Left lung (tissue), 10 donors: ENCODE measurements around the gene RHO. TPM values are rescaled to one million over a fixed set of nuclear protein-coding genes. Genes with fewer than 3 reads are reported as not detected.

Experiments used
- ATAC-seq: fragments of 200-7000 bp; cut with Tn5 transposase; one replicate; pipeline ENCODE4 v1.9.1; 2020; ENCODE audit warnings: moderate library complexity
- DNase-seq, 4 donors: peaks; one replicate each; pipeline ENCODE4 v3.0.0-alpha.2; 2013 to 2020
- H3K27ac ChIP-seq, 2 donors: fragments of 200-600 bp; sonication (generic) in 1 of 2; one replicate each; pipeline versions ENCODE4 v1.5.0 to v1.8.0; 2020 to 2021
- H3K27me3 ChIP-seq, 2 donors: fragments of 200-600 bp; sonication (generic) in 1 of 2; one replicate each; pipeline versions ENCODE4 v1.5.0 to v1.8.0; 2020 to 2021
- H3K36me3 ChIP-seq, 2 donors: fragments of 200-600 bp; sonication (generic) in 1 of 2; one replicate each; pipeline versions ENCODE4 v1.5.0 to v1.8.0; 2020 to 2021
- H3K4me1 ChIP-seq, 2 donors: fragments of 200-600 bp; one replicate each; pipeline ENCODE4 v1.8.0; 2021
- H3K4me3 ChIP-seq, 2 donors: fragments of 200-600 bp; sonication (generic) in 1 of 2; one replicate each; pipeline versions ENCODE4 v1.5.0 to v1.8.0; 2020 to 2021; ENCODE audit warnings: mild to moderate bottlenecking in 1 of 2
- H3K9me3 ChIP-seq, 2 donors: fragments of 200-600 bp; sonication (generic) in 1 of 2; one replicate each; pipeline versions ENCODE4 v1.5.0 to v1.8.0; 2020 to 2021
- CTCF ChIP-seq, 2 donors: fragments of 200-600 bp; sonication (generic) in 1 of 2; IDR thresholded peaks; one replicate each; pipeline versions ENCODE4 v1.5.0 to v1.8.0; 2021; ENCODE audit warnings: antibody characterized with exemption in 2 of 2
- intact Hi-C, 2 donors: fragments of 100-400 bp; cut with DNase I; formaldehyde crosslinking; loops; one replicate each; pipeline versions ENCODE4 v1.11.2 to v1.14.2; 2022
- polyA plus RNA-seq, 6 donors: library from polyadenylated mRNA; unstranded; fragments of 120-200 nt; gene quantifications; one replicate each; pipeline ENCODE4 v1.2.1, GENCODE V29; 2013; ENCODE audit not compliant: insufficient read length in 6 of 6
- total RNA-seq, 2 donors: library from RNA; stranded (reverse); fragmentation: NEBNext Ultra II Directional; extraction: Animal tissue kit (Norgen Biotek cat#: 25700); gene quantifications; one replicate each; pipeline ENCODE4 v1.2.1, GENCODE V29; 2021
- donor health status: DM: no; HTN: yes; CAD: no.
- donor health status: DM: no; HTN: no; CAD: no.

Gene RHO
- total and polyA plus RNA-seq, 8 donors, result 0.08 to 0.17 (median 0.09) TPM; not detected in 2

DNA sequence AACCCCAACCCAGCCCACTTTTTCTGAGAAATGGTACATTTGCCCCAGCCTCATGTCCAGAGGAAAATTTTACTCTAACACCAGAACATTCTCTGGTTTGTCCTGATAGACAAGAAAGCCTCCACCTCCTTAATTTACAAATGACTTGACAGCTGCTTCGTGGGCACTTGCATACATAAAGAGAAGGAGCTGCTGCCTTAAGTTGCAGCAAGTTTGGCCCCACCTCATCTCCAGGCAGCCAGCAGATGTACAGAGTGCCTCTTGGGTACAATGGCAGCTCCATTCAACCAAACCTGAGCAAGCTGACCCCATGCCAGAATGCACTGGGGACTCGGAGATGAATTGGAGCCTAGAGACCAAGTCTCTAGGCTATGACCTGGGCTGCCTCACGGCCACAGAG lies 8.4 kb downstream of the RHO start:
- Histone ChIP-seq H3K27me3 (no peaks in the 10 kb centered on the region), H3K9me3 (no peaks in the 10 kb centered on the region), H3K4me3 (no peak overlapping the region), H3K27ac (no peak overlapping the region), H3K36me3 (no peaks in the 10 kb centered on the region), H3K4me1 (no peaks in the 10 kb centered on the region)
- ATAC-seq (no peak), DNase-seq (no peak)
- intact Hi-C loops, result no loop called here
- TF ChIP-seq CTCF (IDR thresholded peaks at IDR 0.05), result no peak

DNA sequence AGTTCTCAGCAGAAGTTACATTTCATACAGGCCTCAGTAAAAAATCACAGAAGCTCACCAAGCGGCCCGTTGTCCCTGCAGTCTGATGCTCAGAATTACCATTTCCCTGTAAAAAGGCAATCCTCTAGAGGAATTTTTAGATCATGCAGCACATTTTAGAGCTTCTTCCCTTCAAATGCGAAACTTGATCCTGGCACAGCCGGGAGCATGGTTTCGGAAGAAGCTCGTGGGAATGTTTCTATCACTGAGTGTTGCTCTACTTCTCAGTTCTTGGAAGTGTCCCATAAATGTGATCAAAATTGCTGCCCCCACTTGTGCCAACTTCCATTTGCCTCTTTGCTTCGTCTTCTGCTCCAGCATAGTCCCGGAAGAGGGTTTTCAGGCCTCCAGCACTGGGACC lies 10.8 kb downstream of the RHO start:
- TF ChIP-seq CTCF (IDR thresholded peaks at IDR 0.05), result no peak
- Histone ChIP-seq H3K4me3 (no peak overlapping the region), H3K27me3 (no peaks in the 10 kb centered on the region), H3K9me3 (no peaks in the 10 kb centered on the region), H3K4me1 (no peaks in the 10 kb centered on the region), H3K27ac (no peak overlapping the region), H3K36me3 (no peaks in the 10 kb centered on the region)
- peak in 1 of 4 donors; percentile 3 for DNase-seq
- ATAC-seq, result no peak
- intact Hi-C loops, result no loop called here

- no peaks in the 10 kb centered on the region for H3K27me3 ChIP-seq
- H3K4me3 ChIP-seq, result no peak overlapping the region
- intact Hi-C loops, result no loop called here
- DNase-seq (peak in 1 of 4 donors; percentile 13), ATAC-seq (no peak)
- no peak overlapping the region for H3K27ac ChIP-seq
- TF ChIP-seq CTCF (IDR thresholded peaks at IDR 0.05), result no peak
- H3K4me1 ChIP-seq, result no peaks in the 10 kb centered on the region
- no peaks in the 10 kb centered on the region for H3K9me3 ChIP-seq
- no peaks in the 10 kb centered on the region for H3K36me3 ChIP-seq
Observed at GRCh38 chr3:129540776-129541516, 12.5 kb downstream of the RHO start.

- Histone ChIP-seq H3K4me1 (no peaks in the 10 kb centered on the region), H3K27me3 (no peaks in the 10 kb centered on the region), H3K4me3 (no peak overlapping the region), H3K27ac (no peak overlapping the region), H3K9me3 (no peaks in the 10 kb centered on the region), H3K36me3 (no peaks in the 10 kb centered on the region)
- TF ChIP-seq CTCF (IDR thresholded peaks at IDR 0.05), result no peak
- DNase-seq, result peak in 1 of 4 donors; percentile 32
- intact Hi-C loops, result no loop called here
- no peak for ATAC-seq
Observed at GRCh38 chr3:129542747-129543146, 14.3 kb downstream of the RHO start.

DNA sequence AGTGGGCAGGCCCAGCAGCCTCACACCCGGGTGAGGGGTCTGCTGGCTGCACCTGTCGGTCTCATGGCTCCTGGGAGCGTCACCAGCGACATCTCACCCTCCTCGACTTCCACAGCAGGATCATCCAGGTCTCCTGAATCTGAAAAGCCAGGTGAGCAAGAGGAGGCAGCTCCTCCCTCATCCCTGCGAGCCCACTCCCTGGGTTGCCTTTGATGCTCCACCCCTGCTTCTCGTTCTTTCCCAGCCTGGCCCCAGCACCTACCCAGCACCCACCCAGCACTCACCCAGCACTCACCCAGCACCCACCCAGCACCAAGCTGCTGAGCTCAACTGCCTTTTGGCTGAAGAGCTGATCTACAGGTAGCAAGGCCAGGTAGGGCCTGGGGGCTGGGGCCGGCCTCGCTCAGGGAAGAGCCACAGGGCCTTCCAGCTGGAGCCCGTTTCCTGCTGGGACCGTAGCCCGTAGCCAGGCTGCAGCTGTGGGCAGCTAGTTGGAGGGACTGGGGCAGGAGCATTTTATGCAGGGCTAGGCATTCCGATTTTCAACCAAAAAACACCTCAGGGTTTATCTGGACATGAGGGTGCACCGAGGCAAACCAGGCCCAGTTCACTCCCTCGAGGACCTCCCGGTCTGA lies 14.8 kb downstream of the RHO start, which contains the start of gene H1-8:
TSS of gene H1-8 (plus strand) at position 20 of the 635 bp plus-strand sequence. CDS start at position 64, 44 bp downstream.
- Histone ChIP-seq H3K36me3 (no peaks in the 10 kb centered on the region), H3K27me3 (no peaks in the 10 kb centered on the region), H3K4me1 (no peaks in the 10 kb centered on the region), H3K9me3 (no peaks in the 10 kb centered on the region), H3K27ac (no peak within 1 kb of the TSS), H3K4me3 (no peak within 1 kb of the TSS)
- DNase-seq (peak in 1 of 4 donors; percentile 53), ATAC-seq (no peak)
- no peak for TF ChIP-seq CTCF (IDR thresholded peaks at IDR 0.05)
- intact Hi-C loops, result no loop called here
